ENCODE results near the gene RXFP4. TPM values are rescaled to one million over a fixed set of nuclear protein-coding genes. Genes with fewer than 3 reads are reported as not detected.

Gene RXFP4
- total RNA-seq, 1 donor from 2014 or later: not detected

DNA sequence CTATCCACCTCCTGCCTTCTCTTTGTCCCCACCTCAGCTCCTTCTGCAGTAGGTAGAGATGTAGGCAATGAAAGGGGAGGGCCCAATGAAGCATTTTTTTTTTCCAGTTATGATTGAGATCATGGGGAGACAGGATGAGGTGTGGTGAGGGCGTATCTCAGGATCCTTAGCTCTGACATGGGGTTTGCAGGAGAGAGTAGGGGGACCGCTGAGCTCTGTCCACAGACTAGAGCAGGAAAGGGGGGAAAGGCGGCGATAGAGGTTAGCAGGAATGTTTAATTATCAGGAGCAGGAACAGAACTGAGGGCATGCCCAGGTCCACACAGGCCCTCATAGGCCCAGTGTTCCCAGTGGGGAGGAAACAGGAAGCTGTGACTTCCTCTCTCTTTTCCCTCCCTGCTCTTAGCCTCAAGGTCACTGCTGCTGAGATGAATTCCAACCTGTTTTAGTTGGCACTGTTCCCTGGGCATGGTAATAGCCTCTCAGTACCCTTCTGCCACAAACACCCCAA lies 901 bp upstream of the RXFP4 start:
- TF ChIP-seq, protein P1, sequence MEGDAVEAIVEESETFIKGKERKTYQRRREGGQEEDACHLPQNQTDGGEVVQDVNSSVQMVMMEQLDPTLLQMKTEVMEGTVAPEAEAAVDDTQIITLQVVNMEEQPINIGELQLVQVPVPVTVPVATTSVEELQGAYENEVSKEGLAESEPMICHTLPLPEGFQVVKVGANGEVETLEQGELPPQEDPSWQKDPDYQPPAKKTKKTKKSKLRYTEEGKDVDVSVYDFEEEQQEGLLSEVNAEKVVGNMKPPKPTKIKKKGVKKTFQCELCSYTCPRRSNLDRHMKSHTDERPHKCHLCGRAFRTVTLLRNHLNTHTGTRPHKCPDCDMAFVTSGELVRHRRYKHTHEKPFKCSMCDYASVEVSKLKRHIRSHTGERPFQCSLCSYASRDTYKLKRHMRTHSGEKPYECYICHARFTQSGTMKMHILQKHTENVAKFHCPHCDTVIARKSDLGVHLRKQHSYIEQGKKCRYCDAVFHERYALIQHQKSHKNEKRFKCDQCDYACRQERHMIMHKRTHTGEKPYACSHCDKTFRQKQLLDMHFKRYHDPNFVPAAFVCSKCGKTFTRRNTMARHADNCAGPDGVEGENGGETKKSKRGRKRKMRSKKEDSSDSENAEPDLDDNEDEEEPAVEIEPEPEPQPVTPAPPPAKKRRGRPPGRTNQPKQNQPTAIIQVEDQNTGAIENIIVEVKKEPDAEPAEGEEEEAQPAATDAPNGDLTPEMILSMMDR (IDR thresholded peaks at IDR 0.05; ENCODE audit: insufficient read depth, low read length, poor library complexity, severe bottlenecking): no peak
- DNase-seq (ENCODE audit: low read depth): no peak
- Histone ChIP-seq H3K4me3 (ENCODE audit: low read depth, low read length) (no peak overlapping the region), H3K27me3 (ENCODE audit: control insufficient read depth, insufficient read depth, low read length) (no peaks in the 10 kb centered on the region), H3K36me3 (ENCODE audit: control insufficient read depth, insufficient read depth, low read length) (no peaks in the 10 kb centered on the region)

DNA sequence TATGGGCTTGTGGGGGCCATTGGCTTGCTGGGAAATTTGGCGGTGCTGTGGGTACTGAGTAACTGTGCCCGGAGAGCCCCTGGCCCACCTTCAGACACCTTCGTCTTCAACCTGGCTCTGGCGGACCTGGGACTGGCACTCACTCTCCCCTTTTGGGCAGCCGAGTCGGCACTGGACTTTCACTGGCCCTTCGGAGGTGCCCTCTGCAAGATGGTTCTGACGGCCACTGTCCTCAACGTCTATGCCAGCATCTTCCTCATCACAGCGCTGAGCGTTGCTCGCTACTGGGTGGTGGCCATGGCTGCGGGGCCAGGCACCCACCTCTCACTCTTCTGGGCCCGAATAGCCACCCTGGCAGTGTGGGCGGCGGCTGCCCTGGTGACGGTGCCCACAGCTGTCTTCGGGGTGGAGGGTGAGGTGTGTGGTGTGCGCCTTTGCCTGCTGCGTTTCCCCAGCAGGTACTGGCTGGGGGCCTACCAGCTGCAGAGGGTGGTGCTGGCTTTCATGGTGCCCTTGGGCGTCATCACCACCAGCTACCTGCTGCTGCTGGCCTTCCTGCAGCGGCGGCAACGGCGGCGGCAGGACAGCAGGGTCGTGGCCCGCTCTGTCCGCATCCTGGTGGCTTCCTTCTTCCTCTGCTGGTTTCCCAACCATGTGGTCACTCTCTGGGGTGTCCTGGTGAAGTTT lies 550 bp downstream of the RXFP4 start:
- H3K4me3 ChIP-seq (ENCODE audit: low read depth, low read length): no peak overlapping the region
- H3K36me3 ChIP-seq (ENCODE audit: control insufficient read depth, insufficient read depth, low read length): no peaks in the 10 kb centered on the region
- TF ChIP-seq, protein P1 (IDR thresholded peaks at IDR 0.05; ENCODE audit: insufficient read depth, low read length, poor library complexity, severe bottlenecking): no peak
- H3K27me3 ChIP-seq (ENCODE audit: control insufficient read depth, insufficient read depth, low read length): no peaks in the 10 kb centered on the region
- DNase-seq (ENCODE audit: low read depth): no peak

DNA sequence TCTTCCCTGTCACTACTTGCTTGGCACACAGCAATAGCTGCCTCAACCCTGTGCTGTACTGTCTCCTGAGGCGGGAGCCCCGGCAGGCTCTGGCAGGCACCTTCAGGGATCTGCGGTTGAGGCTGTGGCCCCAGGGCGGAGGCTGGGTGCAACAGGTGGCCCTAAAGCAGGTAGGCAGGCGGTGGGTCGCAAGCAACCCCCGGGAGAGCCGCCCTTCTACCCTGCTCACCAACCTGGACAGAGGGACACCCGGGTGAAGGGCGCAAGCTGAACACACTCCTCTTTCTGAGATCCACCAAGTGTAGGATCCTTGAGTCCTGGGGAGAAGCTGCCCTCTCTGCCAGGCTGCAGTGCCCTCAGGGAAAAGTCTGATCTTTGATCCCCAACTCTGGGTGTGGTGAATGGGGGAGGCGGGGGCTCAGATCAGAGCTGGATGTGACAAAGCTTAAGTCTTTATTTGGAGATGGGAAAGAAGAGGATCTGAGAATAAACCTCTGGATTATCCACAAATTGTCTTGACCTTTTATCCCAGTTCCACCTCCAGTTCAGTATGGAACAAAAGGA lies 1.2 kb downstream of the RXFP4 start:
- TF ChIP-seq, protein P1 (IDR thresholded peaks at IDR 0.05; ENCODE audit: insufficient read depth, low read length, poor library complexity, severe bottlenecking): no peak
- DNase-seq (ENCODE audit: low read depth): no peak
- Histone ChIP-seq H3K36me3 (ENCODE audit: control insufficient read depth, insufficient read depth, low read length) (no peaks in the 10 kb centered on the region), H3K4me3 (ENCODE audit: low read depth, low read length) (no peak overlapping the region), H3K27me3 (ENCODE audit: control insufficient read depth, insufficient read depth, low read length) (no peaks in the 10 kb centered on the region)

DNA sequence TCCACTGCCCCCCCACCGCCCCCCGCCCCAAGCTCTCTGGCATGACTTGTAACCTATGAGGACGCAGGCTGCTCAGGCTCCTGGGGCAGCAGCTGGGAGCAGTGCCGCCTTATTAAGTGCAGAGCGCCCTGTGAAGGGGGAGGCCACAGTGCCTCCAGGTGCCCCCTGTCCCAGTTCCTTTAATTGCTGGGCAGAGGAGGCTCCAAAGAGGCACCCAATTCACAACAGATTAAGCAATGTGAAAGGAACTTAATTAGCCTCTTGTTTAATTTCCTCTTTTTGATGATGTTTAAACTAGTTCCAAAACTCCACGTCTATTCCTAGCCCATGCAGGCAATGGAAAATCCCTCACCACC lies 3.0 kb downstream of the RXFP4 start:
- Histone ChIP-seq H3K27me3 (ENCODE audit: control insufficient read depth, insufficient read depth, low read length) (no peaks in the 10 kb centered on the region), H3K36me3 (ENCODE audit: control insufficient read depth, insufficient read depth, low read length) (no peaks in the 10 kb centered on the region), H3K4me3 (ENCODE audit: low read depth, low read length) (no peak overlapping the region)
- DNase-seq (ENCODE audit: low read depth): no peak
- TF ChIP-seq, protein P1 (IDR thresholded peaks at IDR 0.05; ENCODE audit: insufficient read depth, low read length, poor library complexity, severe bottlenecking): no peak

DNA sequence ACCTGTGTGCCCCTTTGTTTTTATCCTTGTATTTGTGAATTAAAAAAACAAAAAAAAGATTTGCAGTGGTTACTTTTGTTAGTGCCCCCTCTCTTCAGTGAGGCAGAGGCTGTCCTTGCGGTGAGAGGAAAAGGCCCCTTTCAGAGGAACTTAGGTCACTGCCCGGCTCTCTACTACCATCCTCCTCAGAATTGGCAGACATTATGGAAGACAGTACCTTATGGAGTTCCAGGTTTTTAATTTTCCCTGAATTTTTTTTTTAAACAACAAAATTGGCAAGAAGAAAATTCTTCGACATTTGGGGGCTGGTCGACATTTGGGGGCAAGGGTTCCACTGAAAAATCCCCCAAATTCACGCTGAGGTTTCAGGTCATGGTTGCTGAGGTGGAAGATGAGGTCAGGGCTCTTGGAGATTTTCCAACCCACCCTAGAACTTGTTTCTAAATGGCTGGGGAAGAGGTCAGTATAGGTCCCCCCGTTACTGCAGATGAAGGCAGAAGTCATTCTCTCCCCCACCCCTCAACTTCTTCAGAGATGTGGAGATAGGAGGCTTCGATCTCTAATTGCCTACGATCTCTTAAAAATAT lies 5.3 kb downstream of the RXFP4 start:
- Histone ChIP-seq H3K27me3 (ENCODE audit: control insufficient read depth, insufficient read depth, low read length) (no peaks in the 10 kb centered on the region), H3K4me3 (ENCODE audit: low read depth, low read length) (no peak overlapping the region), H3K36me3 (ENCODE audit: control insufficient read depth, insufficient read depth, low read length) (peaks cover 2% of the 10 kb centered on the region)
- TF ChIP-seq, protein P1 (IDR thresholded peaks at IDR 0.05; ENCODE audit: insufficient read depth, low read length, poor library complexity, severe bottlenecking): no peak
- DNase-seq (ENCODE audit: low read depth): no peak
